ENCODE results near the gene PSMD4. TPM values are rescaled to one million over a fixed set of nuclear protein-coding genes. Genes with fewer than 3 reads are reported as not detected.

The PSMD4 gene
- total RNA-seq, 2 donors from 2014 or later, result 78.4 to 86.0 TPM

Other genes starting within 250 kb of the PSMD4 start
- gene MINDY1, start 247.8 kb upstream of the PSMD4 start, total RNA-seq, result 10 to 100 TPM; 19.0 to 31.6 TPM
- 10 to 100 TPM; 15.8 to 30.0 TPM for gene PRUNE1, start 246.3 kb upstream of the PSMD4 start, total RNA-seq
- gene BNIPL, start 218.1 kb upstream of the PSMD4 start, total RNA-seq, result under 1 TPM; 0.42 to 0.57 TPM
- under 1 TPM; 0.47 to 0.52 TPM for gene C1orf56, start 207.0 kb upstream of the PSMD4 start, total RNA-seq
- gene CDC42SE1, start 195.1 kb upstream of the PSMD4 start, total RNA-seq, result 100 to 1,000 TPM; 375 to 433 TPM
- 1 to 10 TPM; 4.0 to 5.0 TPM for gene MLLT11, start 194.3 kb upstream of the PSMD4 start, total RNA-seq
- gene GABPB2, start 184.0 kb upstream of the PSMD4 start, total RNA-seq, result 10 to 100 TPM in 1 of 2 donors, 1 to 10 TPM in 1; 9.9 to 25.5 TPM
- gene SEMA6C, start 108.1 kb upstream of the PSMD4 start, total RNA-seq, result 10 to 100 TPM in 1 of 2 donors, 1 to 10 TPM in 1; 9.5 to 11.3 TPM
- gene TNFAIP8L2, start 98.1 kb upstream of the PSMD4 start, total RNA-seq, result 1 to 10 TPM; 3.6 to 5.4 TPM
- gene LYSMD1, start 88.8 kb upstream of the PSMD4 start, total RNA-seq, result under 1 TPM; 0.39 to 0.70 TPM
- 10 to 100 TPM; 33.7 to 37.8 TPM for gene SCNM1, start 88.6 kb upstream of the PSMD4 start, total RNA-seq
- 1 to 10 TPM; 1.0 to 3.0 TPM for gene TMOD4, start 78.8 kb upstream of the PSMD4 start, total RNA-seq
- gene VPS72, start 64.5 kb upstream of the PSMD4 start, total RNA-seq, result 10 to 100 TPM; 27.4 to 33.2 TPM
- 10 to 100 TPM; 41.6 to 43.3 TPM for gene PIP5K1A, start 56.2 kb upstream of the PSMD4 start, total RNA-seq
- gene ZNF687, start 27.6 kb downstream of the PSMD4 start, total RNA-seq, result 10 to 100 TPM; 25.9 to 33.8 TPM
- 10 to 100 TPM; 73.5 to 81.4 TPM for gene PI4KB, start 72.7 kb downstream of the PSMD4 start, total RNA-seq
- 100 to 1,000 TPM in 1 of 2 donors, 10 to 100 TPM in 1; 81.5 to 105 TPM for gene RFX5, start 92.5 kb downstream of the PSMD4 start, total RNA-seq
- gene SELENBP1, start 118.0 kb downstream of the PSMD4 start, total RNA-seq, result not detected
- 100 to 1,000 TPM; 283 to 299 TPM for gene PSMB4, start 144.8 kb downstream of the PSMD4 start, total RNA-seq
- 100 to 1,000 TPM in 1 of 2 donors, 10 to 100 TPM in 1; 94.9 to 105 TPM for gene POGZ, start 204.8 kb downstream of the PSMD4 start, total RNA-seq